ENCODE measurements around the gene WDR87.

WDR87 gene

DNA sequence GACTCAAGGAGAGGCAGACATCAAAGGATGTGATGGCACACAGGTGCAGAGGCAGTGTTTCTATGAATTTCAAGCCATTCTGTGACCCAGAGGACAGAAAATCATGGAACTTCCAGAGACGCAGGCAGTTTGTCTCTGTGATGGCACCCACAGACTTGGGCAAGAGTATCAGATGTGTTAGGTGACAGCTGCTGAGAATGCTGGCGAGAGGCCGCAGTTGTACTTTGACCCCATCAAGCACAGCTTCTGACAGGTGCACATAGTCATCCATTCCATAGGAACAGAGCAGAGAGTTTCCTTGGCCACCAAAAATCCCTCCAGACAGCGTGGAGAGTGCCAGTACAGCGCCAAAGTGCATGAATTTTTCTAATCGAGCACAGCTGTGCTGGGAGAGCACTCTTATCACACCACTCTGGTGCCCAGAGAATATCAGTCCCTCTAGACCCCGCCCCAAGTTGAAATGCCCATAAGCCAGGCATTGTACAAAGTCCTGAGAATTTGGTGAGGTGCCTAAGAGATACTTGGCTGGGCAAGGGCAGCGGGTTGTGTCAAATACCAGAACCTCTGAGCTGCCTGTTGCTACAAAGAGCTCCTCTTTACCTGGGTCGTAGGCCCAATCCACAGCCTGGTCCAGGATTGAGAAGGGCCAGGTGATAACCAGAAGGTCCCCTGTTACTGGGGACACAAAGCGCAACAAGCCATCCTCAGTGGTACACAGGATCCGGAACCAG is 12.4 kb downstream of the WDR87 start:
- TF ChIP-seq, protein P1, sequence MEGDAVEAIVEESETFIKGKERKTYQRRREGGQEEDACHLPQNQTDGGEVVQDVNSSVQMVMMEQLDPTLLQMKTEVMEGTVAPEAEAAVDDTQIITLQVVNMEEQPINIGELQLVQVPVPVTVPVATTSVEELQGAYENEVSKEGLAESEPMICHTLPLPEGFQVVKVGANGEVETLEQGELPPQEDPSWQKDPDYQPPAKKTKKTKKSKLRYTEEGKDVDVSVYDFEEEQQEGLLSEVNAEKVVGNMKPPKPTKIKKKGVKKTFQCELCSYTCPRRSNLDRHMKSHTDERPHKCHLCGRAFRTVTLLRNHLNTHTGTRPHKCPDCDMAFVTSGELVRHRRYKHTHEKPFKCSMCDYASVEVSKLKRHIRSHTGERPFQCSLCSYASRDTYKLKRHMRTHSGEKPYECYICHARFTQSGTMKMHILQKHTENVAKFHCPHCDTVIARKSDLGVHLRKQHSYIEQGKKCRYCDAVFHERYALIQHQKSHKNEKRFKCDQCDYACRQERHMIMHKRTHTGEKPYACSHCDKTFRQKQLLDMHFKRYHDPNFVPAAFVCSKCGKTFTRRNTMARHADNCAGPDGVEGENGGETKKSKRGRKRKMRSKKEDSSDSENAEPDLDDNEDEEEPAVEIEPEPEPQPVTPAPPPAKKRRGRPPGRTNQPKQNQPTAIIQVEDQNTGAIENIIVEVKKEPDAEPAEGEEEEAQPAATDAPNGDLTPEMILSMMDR (IDR thresholded peaks at IDR 0.05; ENCODE audit: low read depth, low read length, missing control alignments): no peak
- H3K4me3 ChIP-seq (replicated peaks; ENCODE audit: low read depth, low read length): no peak overlapping the region
- DNase-seq (ENCODE audit: extremely low read depth, low read depth): no peak

GRCh38 chr19:37886571-37886970 is 19.8 kb downstream of the WDR87 start:
- H3K4me3 ChIP-seq (replicated peaks; ENCODE audit: low read depth, low read length): no peak overlapping the region
- TF ChIP-seq, protein P1 (IDR thresholded peaks at IDR 0.05; ENCODE audit: low read depth, low read length, missing control alignments): no peak
- DNase-seq (ENCODE audit: extremely low read depth, low read depth): no peak

DNA sequence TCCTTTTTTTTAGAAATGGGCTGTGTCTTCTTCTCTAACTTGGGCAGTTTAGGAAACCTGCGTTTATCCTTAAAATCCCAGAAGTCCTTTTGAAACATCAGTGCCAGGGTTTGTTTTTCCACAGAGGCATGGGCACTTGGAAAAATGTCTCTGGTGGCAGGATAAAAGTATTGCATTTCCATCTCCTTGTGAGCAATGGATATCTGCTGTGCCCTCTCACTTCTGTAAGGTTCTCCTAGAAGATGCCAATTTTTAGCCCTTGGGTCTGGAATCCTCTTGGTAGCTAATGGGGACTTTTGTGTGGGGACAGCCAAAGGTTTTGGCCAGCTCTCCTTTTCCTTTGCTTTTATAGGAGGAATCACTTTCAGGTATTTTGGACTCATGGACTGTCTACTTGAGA is 21.0 kb downstream of the WDR87 start:
- DNase-seq (ENCODE audit: extremely low read depth, low read depth): no peak
- TF ChIP-seq, protein P1 (IDR thresholded peaks at IDR 0.05; ENCODE audit: low read depth, low read length, missing control alignments): no peak
- no peak overlapping the region for H3K4me3 ChIP-seq (replicated peaks; ENCODE audit: low read depth, low read length)

DNA sequence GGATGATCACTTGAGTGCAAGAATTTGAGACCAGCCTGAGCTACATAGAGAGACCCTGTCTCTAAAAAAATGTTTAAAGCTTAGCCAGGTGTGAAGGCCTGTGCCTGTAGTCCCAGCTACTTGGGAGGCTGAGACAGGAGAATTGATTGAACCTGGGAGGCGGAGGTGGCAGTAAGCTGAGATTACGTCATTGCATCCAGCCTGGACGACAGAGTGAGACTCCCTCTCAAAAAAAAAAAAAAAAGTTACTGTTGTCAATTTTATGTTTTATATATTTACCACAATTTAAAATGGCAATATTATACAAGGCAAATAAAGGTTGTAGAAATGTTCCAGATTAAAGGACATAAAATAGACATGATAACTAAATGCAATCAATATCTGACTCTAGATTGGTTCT is 29.2 kb downstream of the WDR87 start:
- TF ChIP-seq, protein P1 (IDR thresholded peaks at IDR 0.05; ENCODE audit: low read depth, low read length, missing control alignments): no peak
- DNase-seq (ENCODE audit: extremely low read depth, low read depth): no peak
- no peak overlapping the region for H3K4me3 ChIP-seq (replicated peaks; ENCODE audit: low read depth, low read length)

- TF ChIP-seq, protein P1 (IDR thresholded peaks at IDR 0.05; ENCODE audit: low read depth, low read length, missing control alignments): no peak
- no peak overlapping the region for H3K4me3 ChIP-seq (replicated peaks; ENCODE audit: low read depth, low read length)
- no peak for DNase-seq (ENCODE audit: extremely low read depth, low read depth)
Measured at GRCh38 chr19:37876032-37876431, 30.4 kb downstream of the WDR87 start.

- TF ChIP-seq, protein P1 (IDR thresholded peaks at IDR 0.05; ENCODE audit: low read depth, low read length, missing control alignments): no peak
- H3K4me3 ChIP-seq (replicated peaks; ENCODE audit: low read depth, low read length): no peak overlapping the region
- DNase-seq (ENCODE audit: extremely low read depth, low read depth): peak; percentile 25
Measured at GRCh38 chr19:37874784-37875183, 31.6 kb downstream of the WDR87 start.

- TF ChIP-seq, protein P1 (IDR thresholded peaks at IDR 0.05; ENCODE audit: low read depth, low read length, missing control alignments): no peak
- DNase-seq (ENCODE audit: extremely low read depth, low read depth): no peak
- no peak overlapping the region for H3K4me3 ChIP-seq (replicated peaks; ENCODE audit: low read depth, low read length)
Measured at GRCh38 chr19:37872383-37872782, 34.0 kb downstream of the WDR87 start.
